ENCODE data around the gene BLM. TPM values are rescaled to one million over a fixed set of nuclear protein-coding genes. Genes with fewer than 3 reads are reported as not detected.

BLM gene
- total RNA-seq, 1 experiment from 2014 or later: 24.6 TPM

- POLR2A ChIA-PET: no interaction called here
- H3K9me3 ChIP-seq (ENCODE audit: control insufficient read depth in 1 of 2, insufficient read depth in 1 of 2, low read depth in 1 of 2, low read length in 2 of 2): no peaks in the 10 kb centered on the region
- H2AFZ ChIP-seq (ENCODE audit: low read depth, low read length, poor library complexity, severe bottlenecking): no peak overlapping the region
- H3K4me2 ChIP-seq (ENCODE audit: low read length): no peak overlapping the region
- peaks cover 5% of the 10 kb centered on the region; the same call in 1 of the 2 replicates for H4K20me1 ChIP-seq (ENCODE audit: insufficient read depth)
- no peaks in the 10 kb centered on the region for H3K9me2 ChIP-seq (ENCODE audit: insufficient read depth)
- RAD21 ChIA-PET (ENCODE audit: low non-redundant PET in 1 of 2, low total read pairs in 2 of 2, uncharacterized antibody in 2 of 2, unreplicated experiment in 2 of 2): no interaction called here
- H3K27me3 ChIP-seq (ENCODE audit: insufficient read depth, low read length): no peaks in the 10 kb centered on the region
- H3K4me1 ChIP-seq (ENCODE audit: control insufficient read depth in 1 of 2, insufficient read depth in 2 of 2, low read length in 2 of 2): no peaks in the 10 kb centered on the region
- no peak for ATAC-seq
- BruUV-seq (replicated peaks): no TSS peak
- peaks cover 3 to 9% of the 10 kb centered on the region in 2 experiments for H3K36me3 ChIP-seq (ENCODE audit: control insufficient read depth in 1 of 2, insufficient read depth in 2 of 2, low read length in 2 of 2)
- TF ChIP-seq SRF (IDR thresholded peaks at IDR 0.05; ENCODE audit: low read depth) (no peak), CEBPB (IDR thresholded peaks at IDR 0.05; ENCODE audit: low read depth) (no peak), EZH2phosphoT487 (IDR thresholded peaks at IDR 0.05; ENCODE audit: borderline replicate concordance) (no peak), SIN3A (IDR thresholded peaks at IDR 0.05; ENCODE audit: low read depth) (no peak), ATF3 (IDR thresholded peaks at IDR 0.05) (no peak), POLR2A (IDR thresholded peaks at IDR 0.05; ENCODE audit: borderline replicate concordance, extremely low read depth, insufficient read depth, insufficient read length) (no peak), REST (IDR thresholded peaks at IDR 0.05; ENCODE audit: low read depth) (no peak), JUND (IDR thresholded peaks at IDR 0.05) (no peak), YY1 (IDR thresholded peaks at IDR 0.05; ENCODE audit: extremely low read depth, insufficient replicate concordance, low read depth, low read length) (no peak), CBX3 (IDR thresholded peaks at IDR 0.05; ENCODE audit: low read depth) (no peak), MAX (IDR thresholded peaks at IDR 0.05) (no peak), RAD21 (IDR thresholded peaks at IDR 0.05; ENCODE audit: low read depth) (no peak), SP1 (IDR thresholded peaks at IDR 0.05; ENCODE audit: low read depth) (no peak), EZH2 (IDR thresholded peaks at IDR 0.05) (no peak), ZFX (IDR thresholded peaks at IDR 0.05) (no peak), CTCF (IDR thresholded peaks at IDR 0.05 in 2 of 3, conservative IDR thresholded peaks at IDR 0.05 in 1 of 3; ENCODE audit: borderline replicate concordance in 1 of 3, insufficient read depth in 1 of 3, low read depth in 2 of 3, low read length in 2 of 3) (no peak), ZBTB33 (IDR thresholded peaks at IDR 0.05; ENCODE audit: extremely low read depth, insufficient replicate concordance, low read length) (no peak), EGR1 (IDR thresholded peaks at IDR 0.05; ENCODE audit: low read depth) (no peak), ELF1 (IDR thresholded peaks at IDR 0.05; ENCODE audit: borderline replicate concordance, low read depth) (no peak)
- H3K27ac ChIP-seq (ENCODE audit: low read depth, low read length): no peak overlapping the region
- DNase-seq (ENCODE audit: low read depth, low spot score): no peak
- H3K4me3 ChIP-seq (replicated peaks in 1 of 2; ENCODE audit: low read depth in 1 of 2, low read length in 2 of 2): no peak overlapping the region
- no peak overlapping the region for H3K9ac ChIP-seq (ENCODE audit: low read length)
- CTCF ChIA-PET: no interaction called here
- intact Hi-C loops (cut with micrococcal nuclease): no loop called here
- H3K79me2 ChIP-seq (ENCODE audit: insufficient read depth, low read length): peaks cover 21% of the 10 kb centered on the region
Observed at GRCh38 chr15:90750186-90750585, 33.0 kb downstream of the BLM start.

Measured in HCT116 (cell line).